Measurements from ENCODE around the gene GPBP1L1.
"Not testable (repeated sequence)": the region's sequence is repeated elsewhere in the genome, so short reads cannot be mapped to it uniquely, and the experiment has no call there.

GPBP1L1 gene

GRCh38 chr1:45718289-45718688 is 32.0 kb upstream of the GPBP1L1 start:
- Histone ChIP-seq H3K4ac (ENCODE audit: low read length) (no peak overlapping the region), H3K4me1 (ENCODE audit: control insufficient read depth in 2 of 2, insufficient read depth in 1 of 2, low read depth in 1 of 2, low read length in 2 of 2) (no peaks in the 10 kb centered on the region), H2AK5ac (ENCODE audit: low read depth, low read length) (no peak overlapping the region), H4K8ac (ENCODE audit: low read depth, low read length) (no peak overlapping the region), H3K23ac (ENCODE audit: low read depth, low read length, poor library complexity) (no peak overlapping the region), H3K18ac (ENCODE audit: low read length) (no peak overlapping the region), H2BK120ac (ENCODE audit: low read depth, low read length) (no peak overlapping the region), H2BK12ac (ENCODE audit: low read length) (no peak overlapping the region), H2BK5ac (ENCODE audit: low read length) (no peak overlapping the region), H3K27ac (replicated peaks; ENCODE audit: low read length) (no peak overlapping the region), H3K9ac (ENCODE audit: low read depth, low read length, poor library complexity) (no peak overlapping the region), H3K4me3 (ENCODE audit: low read length in 2 of 2) (peak overlapping the region in 1 of 2 donors; percentile 18), H4K91ac (ENCODE audit: low read depth, low read length, poor library complexity) (no peak overlapping the region), H2AFZ (ENCODE audit: low read length) (no peak overlapping the region), H3K79me1 (ENCODE audit: low read depth, low read length) (no peaks in the 10 kb centered on the region), H3K36me3 (replicated peaks in 1 of 2; ENCODE audit: control insufficient read depth in 2 of 2, insufficient read depth in 2 of 2, low read length in 2 of 2) (peaks cover 0 to 37% of the 10 kb centered on the region in 2 donors), H3K27me3 (ENCODE audit: control insufficient read depth in 3 of 3, insufficient read depth in 3 of 3, low read depth in 1 of 3, low read length in 3 of 3) (no peaks in the 10 kb centered on the region), H2BK15ac (ENCODE audit: low read length) (no peak overlapping the region), H3K9me3 (replicated peaks in 1 of 2; ENCODE audit: control insufficient read depth in 2 of 2, insufficient read depth in 1 of 2, low read depth in 1 of 2, low read length in 2 of 2) (no peaks in the 10 kb centered on the region), H3K14ac (ENCODE audit: low read length) (no peak overlapping the region), H3K4me2 (ENCODE audit: insufficient read depth, low read length, poor library complexity, severe bottlenecking) (no peak overlapping the region)
- no peak for DNase-seq (ENCODE audit: low spot score)
- WGBS, 2 donors (ENCODE audit: extremely low coverage in 2 of 2, insufficient read length in 2 of 2, insufficient replicate concordance in 1 of 2) = no CpG with 5 or more reads among the region's 1 CpG

GRCh38 chr1:45717386-45717785 is 31.1 kb upstream of the GPBP1L1 start:
- H3K9me3 ChIP-seq (replicated peaks in 1 of 2; ENCODE audit: control insufficient read depth in 2 of 2, insufficient read depth in 1 of 2, low read depth in 1 of 2, low read length in 2 of 2); H3K14ac ChIP-seq (ENCODE audit: low read length); H2BK12ac ChIP-seq (ENCODE audit: low read length); H3K4me3 ChIP-seq (ENCODE audit: low read length in 2 of 2); H3K4ac ChIP-seq (ENCODE audit: low read length); H3K18ac ChIP-seq (ENCODE audit: low read length); H3K27ac ChIP-seq (replicated peaks; ENCODE audit: low read length); H3K27me3 ChIP-seq (ENCODE audit: control insufficient read depth in 3 of 3, insufficient read depth in 3 of 3, low read depth in 1 of 3, low read length in 3 of 3); H3K4me1 ChIP-seq (ENCODE audit: control insufficient read depth in 2 of 2, insufficient read depth in 1 of 2, low read depth in 1 of 2, low read length in 2 of 2); H4K91ac ChIP-seq (ENCODE audit: low read depth, low read length, poor library complexity); H4K8ac ChIP-seq (ENCODE audit: low read depth, low read length); H3K9ac ChIP-seq (ENCODE audit: low read depth, low read length, poor library complexity); H2BK120ac ChIP-seq (ENCODE audit: low read depth, low read length); H3K23ac ChIP-seq (ENCODE audit: low read depth, low read length, poor library complexity); H2BK15ac ChIP-seq (ENCODE audit: low read length); H3K79me1 ChIP-seq (ENCODE audit: low read depth, low read length); H3K4me2 ChIP-seq (ENCODE audit: insufficient read depth, low read length, poor library complexity, severe bottlenecking); H2BK5ac ChIP-seq (ENCODE audit: low read length); DNase-seq (ENCODE audit: low spot score); H2AFZ ChIP-seq (ENCODE audit: low read length); H2AK5ac ChIP-seq (ENCODE audit: low read depth, low read length): not testable (repeated sequence)
- peaks cover 0 to 36% of the 10 kb centered on the region in 2 donors for H3K36me3 ChIP-seq (replicated peaks in 1 of 2; ENCODE audit: control insufficient read depth in 2 of 2, insufficient read depth in 2 of 2, low read length in 2 of 2)
- no CpG with 5 or more reads among the region's 8 CpGs for WGBS, 2 donors (ENCODE audit: extremely low coverage in 2 of 2, insufficient read length in 2 of 2, insufficient replicate concordance in 1 of 2)

- Histone ChIP-seq H3K9me3 (replicated peaks in 1 of 2; ENCODE audit: control insufficient read depth in 2 of 2, insufficient read depth in 1 of 2, low read depth in 1 of 2, low read length in 2 of 2) (no peaks in the 10 kb centered on the region), H4K91ac (ENCODE audit: low read depth, low read length, poor library complexity) (no peak overlapping the region), H3K4me1 (ENCODE audit: control insufficient read depth in 2 of 2, insufficient read depth in 1 of 2, low read depth in 1 of 2, low read length in 2 of 2) (no peaks in the 10 kb centered on the region), H4K8ac (ENCODE audit: low read depth, low read length) (no peak overlapping the region), H2BK5ac (ENCODE audit: low read length) (no peak overlapping the region), H3K18ac (ENCODE audit: low read length) (no peak overlapping the region), H3K36me3 (replicated peaks in 1 of 2; ENCODE audit: control insufficient read depth in 2 of 2, insufficient read depth in 2 of 2, low read length in 2 of 2) (peaks cover 0 to 43% of the 10 kb centered on the region in 2 donors), H3K9ac (ENCODE audit: low read depth, low read length, poor library complexity) (no peak overlapping the region), H3K4me2 (ENCODE audit: insufficient read depth, low read length, poor library complexity, severe bottlenecking) (no peak overlapping the region), H2AK5ac (ENCODE audit: low read depth, low read length) (no peak overlapping the region), H2AFZ (ENCODE audit: low read length) (no peak overlapping the region), H3K27me3 (ENCODE audit: control insufficient read depth in 3 of 3, insufficient read depth in 3 of 3, low read depth in 1 of 3, low read length in 3 of 3) (no peaks in the 10 kb centered on the region), H2BK120ac (ENCODE audit: low read depth, low read length) (no peak overlapping the region), H3K14ac (ENCODE audit: low read length) (no peak overlapping the region), H3K27ac (replicated peaks; ENCODE audit: low read length) (no peak overlapping the region), H2BK15ac (ENCODE audit: low read length) (no peak overlapping the region), H3K4ac (ENCODE audit: low read length) (no peak overlapping the region), H2BK12ac (ENCODE audit: low read length) (no peak overlapping the region), H3K4me3 (ENCODE audit: low read length in 2 of 2) (no peak overlapping the region), H3K79me1 (ENCODE audit: low read depth, low read length) (no peaks in the 10 kb centered on the region), H3K23ac (ENCODE audit: low read depth, low read length, poor library complexity) (no peak overlapping the region)
- no peak for DNase-seq (ENCODE audit: low spot score)
- no CpG with 5 or more reads among the region's 3 CpGs for WGBS, 2 donors (ENCODE audit: extremely low coverage in 2 of 2, insufficient read length in 2 of 2, insufficient replicate concordance in 1 of 2)
Observed at GRCh38 chr1:45716700-45717099, 30.4 kb upstream of the GPBP1L1 start.

- Histone ChIP-seq H2BK120ac (ENCODE audit: low read depth, low read length) (no peak overlapping the region), H2BK5ac (ENCODE audit: low read length) (no peak overlapping the region), H2AFZ (ENCODE audit: low read length) (no peak overlapping the region), H3K4me2 (ENCODE audit: insufficient read depth, low read length, poor library complexity, severe bottlenecking) (no peak overlapping the region), H3K9me3 (replicated peaks in 1 of 2; ENCODE audit: control insufficient read depth in 2 of 2, insufficient read depth in 1 of 2, low read depth in 1 of 2, low read length in 2 of 2) (no peaks in the 10 kb centered on the region), H3K4ac (ENCODE audit: low read length) (no peak overlapping the region), H3K4me1 (ENCODE audit: control insufficient read depth in 2 of 2, insufficient read depth in 1 of 2, low read depth in 1 of 2, low read length in 2 of 2) (no peaks in the 10 kb centered on the region), H3K27ac (replicated peaks; ENCODE audit: low read length) (no peak overlapping the region), H3K14ac (ENCODE audit: low read length) (no peak overlapping the region), H2AK5ac (ENCODE audit: low read depth, low read length) (no peak overlapping the region), H3K4me3 (ENCODE audit: low read length in 2 of 2) (no peak overlapping the region), H3K79me1 (ENCODE audit: low read depth, low read length) (no peaks in the 10 kb centered on the region), H4K8ac (ENCODE audit: low read depth, low read length) (no peak overlapping the region), H3K9ac (ENCODE audit: low read depth, low read length, poor library complexity) (no peak overlapping the region), H3K36me3 (replicated peaks in 1 of 2; ENCODE audit: control insufficient read depth in 2 of 2, insufficient read depth in 2 of 2, low read length in 2 of 2) (peaks cover 0 to 49% of the 10 kb centered on the region in 2 donors), H3K18ac (ENCODE audit: low read length) (no peak overlapping the region), H3K27me3 (ENCODE audit: control insufficient read depth in 3 of 3, insufficient read depth in 3 of 3, low read depth in 1 of 3, low read length in 3 of 3) (no peaks in the 10 kb centered on the region), H3K23ac (ENCODE audit: low read depth, low read length, poor library complexity) (no peak overlapping the region), H4K91ac (ENCODE audit: low read depth, low read length, poor library complexity) (no peak overlapping the region), H2BK12ac (ENCODE audit: low read length) (no peak overlapping the region), H2BK15ac (ENCODE audit: low read length) (no peak overlapping the region)
- DNase-seq (ENCODE audit: low spot score) = no peak
- no CpG with 5 or more reads among the region's 3 CpGs for WGBS, 2 donors (ENCODE audit: extremely low coverage in 2 of 2, insufficient read length in 2 of 2, insufficient replicate concordance in 1 of 2)
Observed at GRCh38 chr1:45713711-45714110, 27.4 kb upstream of the GPBP1L1 start.
